ENCODE measurements around the gene TSPAN9. TPM values are rescaled to one million over a fixed set of nuclear protein-coding genes. Genes with fewer than 3 reads are reported as not detected.
A peak's percentile ranks its signal among the peaks of the same experiment; 100 is the strongest.

Gene TSPAN9
- polyA plus RNA-seq, 1 of the 3 experiments (the other 2 are of a cell fraction), result 34.9 TPM

- no peak overlapping the region for H3K4me2 ChIP-seq
- H3K27ac ChIP-seq (ENCODE audit: low read depth in 2 of 2, low read length in 1 of 2), result no peak overlapping the region
- H3K79me2 ChIP-seq (ENCODE audit: insufficient read depth), result no peaks in the 10 kb centered on the region; the same call in 1 of the 2 replicates
- H3K9me3 ChIP-seq, result no peaks in the 10 kb centered on the region
- no peak overlapping the region for H3K9ac ChIP-seq
- H2AFZ ChIP-seq (ENCODE audit: low read depth), result no peak overlapping the region
- ChIA-PET CTCF (interaction anchor here (0.6 to 16.7 kb wide), 2 partner anchors 16 to 133 kb away, joined by 4 to 368 read pairs; no protein-coding TSS in a partner anchor), POLR2A (no interaction called here)
- peaks cover 3 to 8% of the 10 kb centered on the region in 2 experiments; a peak in 2 of 4 replicates for H3K4me1 ChIP-seq (ENCODE audit: control insufficient read depth in 1 of 2, insufficient read depth in 2 of 2, low read depth in 1 of 2, low read length in 1 of 2)
- peak; percentile 16 for DNase-seq
- no peaks in the 10 kb centered on the region for H3K36me3 ChIP-seq (replicated peaks in 1 of 2; ENCODE audit: control insufficient read depth in 1 of 2, insufficient read depth in 2 of 2, low read length in 1 of 2)
- no peaks in the 10 kb centered on the region for H3F3A ChIP-seq (replicated peaks; ENCODE audit: insufficient read depth)
- no peaks in the 10 kb centered on the region for H3K27me3 ChIP-seq (ENCODE audit: insufficient read depth)
- no peaks in the 10 kb centered on the region for H3K9me2 ChIP-seq
- H3K4me3 ChIP-seq (ENCODE audit: low read depth in 2 of 2, low read length in 1 of 2), result no peak overlapping the region
- 91% methylated on average over 14 of the region's 14 CpGs for WGBS (ENCODE audit: low lambda C conversion rate)
- no peak for TF ChIP-seq FOXM1 (IDR thresholded peaks at IDR 0.05; ENCODE audit: low read depth)
- H4K20me1 ChIP-seq (ENCODE audit: insufficient read depth), result peaks cover 10% of the 10 kb centered on the region; the same call in 1 of the 2 replicates
Observed at GRCh38 chr12:3142386-3142785, 65.2 kb downstream of the TSPAN9 start.

GRCh38 chr12:3144495-3144894, 67.3 kb downstream of the TSPAN9 start:
- TF ChIP-seq MXI1 (IDR thresholded peaks at IDR 0.05; ENCODE audit: low read depth, low read length) (no peak), ELF1 (IDR thresholded peaks at IDR 0.05) (no peak), MEF2A (IDR thresholded peaks at IDR 0.05; ENCODE audit: borderline replicate concordance, low read depth) (no peak), TCF12 (IDR thresholded peaks at IDR 0.05) (no peak), EZH2phosphoT487 (IDR thresholded peaks at IDR 0.05; ENCODE audit: borderline replicate concordance, low read depth) (no peak), RFX5 (IDR thresholded peaks at IDR 0.05; ENCODE audit: low read length) (no peak), JUND (IDR thresholded peaks at IDR 0.05) (no peak), TEAD4 (IDR thresholded peaks at IDR 0.05; ENCODE audit: borderline replicate concordance, insufficient read depth) (no peak), TAF1 (IDR thresholded peaks at IDR 0.05; ENCODE audit: borderline replicate concordance, low read depth, low read length) (no peak), SIN3A (IDR thresholded peaks at IDR 0.05; ENCODE audit: borderline replicate concordance, low read depth, low read length) (no peak), EP300 (IDR thresholded peaks at IDR 0.05; ENCODE audit: borderline replicate concordance in 1 of 2, low read depth in 1 of 2, low read length in 1 of 2) (no peak), RAD21 (IDR thresholded peaks at IDR 0.05; ENCODE audit: low read length) (no peak), NRF1 (IDR thresholded peaks at IDR 0.05; ENCODE audit: low read depth, low read length) (no peak)
- TF ChIP-seq, protein P1, sequence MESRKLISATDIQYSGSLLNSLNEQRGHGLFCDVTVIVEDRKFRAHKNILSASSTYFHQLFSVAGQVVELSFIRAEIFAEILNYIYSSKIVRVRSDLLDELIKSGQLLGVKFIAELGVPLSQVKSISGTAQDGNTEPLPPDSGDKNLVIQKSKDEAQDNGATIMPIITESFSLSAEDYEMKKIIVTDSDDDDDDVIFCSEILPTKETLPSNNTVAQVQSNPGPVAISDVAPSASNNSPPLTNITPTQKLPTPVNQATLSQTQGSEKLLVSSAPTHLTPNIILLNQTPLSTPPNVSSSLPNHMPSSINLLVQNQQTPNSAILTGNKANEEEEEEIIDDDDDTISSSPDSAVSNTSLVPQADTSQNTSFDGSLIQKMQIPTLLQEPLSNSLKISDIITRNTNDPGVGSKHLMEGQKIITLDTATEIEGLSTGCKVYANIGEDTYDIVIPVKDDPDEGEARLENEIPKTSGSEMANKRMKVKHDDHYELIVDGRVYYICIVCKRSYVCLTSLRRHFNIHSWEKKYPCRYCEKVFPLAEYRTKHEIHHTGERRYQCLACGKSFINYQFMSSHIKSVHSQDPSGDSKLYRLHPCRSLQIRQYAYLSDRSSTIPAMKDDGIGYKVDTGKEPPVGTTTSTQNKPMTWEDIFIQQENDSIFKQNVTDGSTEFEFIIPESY (IDR thresholded peaks at IDR 0.05; ENCODE audit: borderline replicate concordance, low read depth), result no peak
- TF ChIP-seq, protein P2, sequence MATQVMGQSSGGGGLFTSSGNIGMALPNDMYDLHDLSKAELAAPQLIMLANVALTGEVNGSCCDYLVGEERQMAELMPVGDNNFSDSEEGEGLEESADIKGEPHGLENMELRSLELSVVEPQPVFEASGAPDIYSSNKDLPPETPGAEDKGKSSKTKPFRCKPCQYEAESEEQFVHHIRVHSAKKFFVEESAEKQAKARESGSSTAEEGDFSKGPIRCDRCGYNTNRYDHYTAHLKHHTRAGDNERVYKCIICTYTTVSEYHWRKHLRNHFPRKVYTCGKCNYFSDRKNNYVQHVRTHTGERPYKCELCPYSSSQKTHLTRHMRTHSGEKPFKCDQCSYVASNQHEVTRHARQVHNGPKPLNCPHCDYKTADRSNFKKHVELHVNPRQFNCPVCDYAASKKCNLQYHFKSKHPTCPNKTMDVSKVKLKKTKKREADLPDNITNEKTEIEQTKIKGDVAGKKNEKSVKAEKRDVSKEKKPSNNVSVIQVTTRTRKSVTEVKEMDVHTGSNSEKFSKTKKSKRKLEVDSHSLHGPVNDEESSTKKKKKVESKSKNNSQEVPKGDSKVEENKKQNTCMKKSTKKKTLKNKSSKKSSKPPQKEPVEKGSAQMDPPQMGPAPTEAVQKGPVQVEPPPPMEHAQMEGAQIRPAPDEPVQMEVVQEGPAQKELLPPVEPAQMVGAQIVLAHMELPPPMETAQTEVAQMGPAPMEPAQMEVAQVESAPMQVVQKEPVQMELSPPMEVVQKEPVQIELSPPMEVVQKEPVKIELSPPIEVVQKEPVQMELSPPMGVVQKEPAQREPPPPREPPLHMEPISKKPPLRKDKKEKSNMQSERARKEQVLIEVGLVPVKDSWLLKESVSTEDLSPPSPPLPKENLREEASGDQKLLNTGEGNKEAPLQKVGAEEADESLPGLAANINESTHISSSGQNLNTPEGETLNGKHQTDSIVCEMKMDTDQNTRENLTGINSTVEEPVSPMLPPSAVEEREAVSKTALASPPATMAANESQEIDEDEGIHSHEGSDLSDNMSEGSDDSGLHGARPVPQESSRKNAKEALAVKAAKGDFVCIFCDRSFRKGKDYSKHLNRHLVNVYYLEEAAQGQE (IDR thresholded peaks at IDR 0.05; ENCODE audit: low read depth, low read length), result no peak
- TF ChIP-seq, protein P3, sequence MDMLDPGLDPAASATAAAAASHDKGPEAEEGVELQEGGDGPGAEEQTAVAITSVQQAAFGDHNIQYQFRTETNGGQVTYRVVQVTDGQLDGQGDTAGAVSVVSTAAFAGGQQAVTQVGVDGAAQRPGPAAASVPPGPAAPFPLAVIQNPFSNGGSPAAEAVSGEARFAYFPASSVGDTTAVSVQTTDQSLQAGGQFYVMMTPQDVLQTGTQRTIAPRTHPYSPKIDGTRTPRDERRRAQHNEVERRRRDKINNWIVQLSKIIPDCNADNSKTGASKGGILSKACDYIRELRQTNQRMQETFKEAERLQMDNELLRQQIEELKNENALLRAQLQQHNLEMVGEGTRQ (IDR thresholded peaks at IDR 0.05; ENCODE audit: borderline replicate concordance, low read depth, low read length), result no peak
- TF ChIP-seq, protein P4, sequence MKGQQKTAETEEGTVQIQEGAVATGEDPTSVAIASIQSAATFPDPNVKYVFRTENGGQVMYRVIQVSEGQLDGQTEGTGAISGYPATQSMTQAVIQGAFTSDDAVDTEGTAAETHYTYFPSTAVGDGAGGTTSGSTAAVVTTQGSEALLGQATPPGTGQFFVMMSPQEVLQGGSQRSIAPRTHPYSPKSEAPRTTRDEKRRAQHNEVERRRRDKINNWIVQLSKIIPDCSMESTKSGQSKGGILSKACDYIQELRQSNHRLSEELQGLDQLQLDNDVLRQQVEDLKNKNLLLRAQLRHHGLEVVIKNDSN (IDR thresholded peaks at IDR 0.05; ENCODE audit: borderline replicate concordance, low read depth), result no peak
- 96% methylated on average over 5 of the region's 7 CpGs for WGBS (ENCODE audit: low lambda C conversion rate)
- peak; percentile 10 for DNase-seq
- H3K36me3 ChIP-seq (replicated peaks in 1 of 2; ENCODE audit: control insufficient read depth in 1 of 2, insufficient read depth in 2 of 2, low read length in 1 of 2), result no peaks in the 10 kb centered on the region
- no peaks in the 10 kb centered on the region for H3K9me3 ChIP-seq
- H3K4me2 ChIP-seq, result no peak overlapping the region
- ChIA-PET CTCF (interaction anchor here (0.7 to 5.3 kb wide), 8 partner anchors 9 to 156 kb away, joined by 3 to 37 read pairs (median 4); no protein-coding TSS in a partner anchor), POLR2A (no interaction called here)
- H3K4me1 ChIP-seq (ENCODE audit: control insufficient read depth in 1 of 2, insufficient read depth in 2 of 2, low read depth in 1 of 2, low read length in 1 of 2), result peaks cover 0 to 9% of the 10 kb centered on the region in 2 experiments; a peak in 1 of 4 replicates
- no peaks in the 10 kb centered on the region for H3F3A ChIP-seq (replicated peaks; ENCODE audit: insufficient read depth)
- H3K4me3 ChIP-seq (ENCODE audit: low read depth in 2 of 2, low read length in 1 of 2), result no peak overlapping the region
- H3K9me2 ChIP-seq, result no peaks in the 10 kb centered on the region
- no peak overlapping the region for H3K27ac ChIP-seq (ENCODE audit: low read depth in 2 of 2, low read length in 1 of 2)
- no peak overlapping the region for H2AFZ ChIP-seq (ENCODE audit: low read depth)
- H3K9ac ChIP-seq, result no peak overlapping the region
- no peaks in the 10 kb centered on the region for H3K27me3 ChIP-seq (ENCODE audit: insufficient read depth)
- no peaks in the 10 kb centered on the region; the same call in 1 of the 2 replicates for H3K79me2 ChIP-seq (ENCODE audit: insufficient read depth)
- H4K20me1 ChIP-seq (ENCODE audit: insufficient read depth), result peaks cover 22% of the 10 kb centered on the region; the same call in 1 of the 2 replicates

All from SK-N-SH (cell line).